HG03066 (cell line): ENCODE data around the gene MEOX2.

Source experiments
- ATAC-seq: cut with Tn5 transposase; IDR thresholded peaks from one replicate; pipeline ENCODE4 v1.9.1; 2021; ENCODE audit warnings: low read depth; ENCODE audit not compliant: unreplicated experiment

The MEOX2 gene

GRCh38 chr7:15567652-15568051 is 118.8 kb downstream of the MEOX2 start:
- ATAC-seq: no peak

- ATAC-seq: no peak
Observed at GRCh38 chr7:15567036-15567435, 119.4 kb downstream of the MEOX2 start.

GRCh38 chr7:15566476-15566875 is 120.0 kb downstream of the MEOX2 start:
- no peak for ATAC-seq

GRCh38 chr7:15561835-15562234 is 124.6 kb downstream of the MEOX2 start, which contains the start of gene AGMO:
TSS of gene AGMO (minus strand) at chr7:15562015.
- ATAC-seq: no peak
